Measurements from ENCODE around the gene ERI3.

The ERI3 gene

DNA sequence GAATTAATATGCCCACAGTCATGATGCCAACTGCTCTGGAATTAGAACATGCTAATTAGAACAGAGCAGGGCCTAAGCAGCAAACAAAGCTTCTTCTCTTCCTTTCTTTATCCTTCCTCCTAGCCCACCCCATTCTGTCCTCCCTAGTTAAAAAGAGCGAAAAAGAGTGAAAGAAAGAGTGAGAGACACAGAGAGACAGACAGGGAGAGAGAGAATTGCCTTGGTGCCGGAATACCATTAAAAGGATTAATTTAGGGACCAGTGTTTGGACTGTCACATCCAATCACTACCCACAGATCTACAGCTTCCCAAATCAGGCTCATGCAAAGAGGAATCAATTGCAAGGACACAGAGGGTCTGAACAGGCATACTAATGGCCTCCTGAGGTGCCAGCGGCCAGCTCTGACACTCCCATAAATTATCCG is 7.0 kb downstream of the ERI3 start:
- no peak for DNase-seq

DNA sequence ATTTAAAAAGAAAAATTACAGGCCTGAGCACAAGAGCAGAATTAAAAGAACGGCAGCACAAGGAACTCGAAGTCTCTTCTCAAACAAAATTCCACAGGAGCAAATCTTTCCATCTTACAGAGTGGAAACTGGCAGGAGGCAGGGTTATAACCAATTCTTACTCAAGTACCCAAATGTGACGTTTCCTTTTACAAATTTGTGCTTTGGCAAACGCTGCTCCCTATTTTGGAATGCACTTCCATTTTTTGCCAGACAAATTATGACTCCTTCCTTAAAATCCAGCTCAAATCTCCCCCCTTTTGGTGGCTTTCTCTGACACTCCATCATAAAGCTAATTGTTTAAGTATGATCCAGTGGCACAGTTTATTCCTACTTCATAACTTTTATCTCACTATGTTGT is 7.8 kb downstream of the ERI3 start:
- DNase-seq = no peak

DNA sequence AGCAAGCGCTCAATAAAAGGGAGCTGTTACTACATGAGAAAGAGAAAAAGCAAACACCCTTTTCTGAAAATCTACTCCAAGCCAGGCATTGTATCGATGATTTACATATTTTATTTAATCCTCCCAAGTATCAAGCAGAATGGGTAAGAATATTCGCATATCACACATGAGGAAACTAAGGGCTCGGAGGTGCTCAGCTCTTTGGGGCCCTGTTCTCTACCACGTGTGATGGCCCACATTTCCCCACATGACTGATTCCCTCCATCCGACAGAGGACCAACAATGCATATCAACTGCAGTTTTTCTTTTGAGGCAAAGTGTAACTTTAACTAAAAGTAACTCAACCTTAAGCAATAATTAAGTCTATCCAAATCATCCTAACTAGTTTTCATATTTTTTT is 8.2 kb downstream of the ERI3 start:
- DNase-seq = no peak

DNA sequence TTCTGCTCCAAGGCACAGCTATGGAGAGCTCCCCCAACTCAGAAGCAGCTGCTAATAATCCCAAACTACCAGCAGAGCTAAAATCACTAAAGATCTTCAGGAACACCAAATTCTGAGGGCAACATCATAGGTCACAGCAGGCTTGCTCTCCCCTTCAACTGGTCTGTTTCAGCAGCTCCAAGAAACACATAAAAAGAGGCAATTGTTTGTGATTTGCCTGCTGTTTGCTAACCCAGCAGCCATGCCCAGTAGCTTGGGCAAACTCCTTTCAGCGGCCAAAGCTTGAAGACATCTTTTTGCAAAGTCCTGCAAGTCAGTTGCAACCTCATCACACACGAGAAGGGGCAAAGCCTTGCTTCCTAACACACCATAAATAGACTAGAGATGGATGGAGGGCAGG is 8.9 kb downstream of the ERI3 start:
- DNase-seq = no peak

DNA sequence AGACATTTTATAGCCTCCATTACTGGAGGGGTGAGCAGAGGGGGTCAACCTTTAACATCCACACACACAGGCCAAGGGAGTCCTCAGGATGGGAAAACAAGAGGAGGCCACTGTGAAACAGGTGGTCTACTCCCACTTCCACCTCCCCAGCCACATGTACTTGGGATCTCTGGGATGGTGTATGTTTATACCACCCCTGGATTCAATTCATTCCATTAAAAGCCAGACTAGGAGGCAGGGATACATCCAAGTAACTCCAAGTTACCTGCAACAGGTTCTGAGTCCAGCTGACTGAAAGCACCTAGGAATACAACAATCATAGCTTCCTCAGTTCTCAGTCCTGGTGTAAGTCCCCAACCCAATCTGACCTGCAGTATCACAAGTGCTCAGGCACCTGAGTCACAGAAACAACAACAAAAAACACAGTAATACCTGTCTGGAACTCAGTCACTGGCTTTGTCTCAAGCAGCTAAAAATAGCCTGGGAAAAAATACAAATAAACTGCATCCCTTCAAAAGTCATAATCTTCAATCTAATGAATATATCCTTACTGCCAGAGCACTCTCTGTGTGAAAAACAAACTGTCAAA is 9.8 kb downstream of the ERI3 start:
- no peak for DNase-seq

DNA sequence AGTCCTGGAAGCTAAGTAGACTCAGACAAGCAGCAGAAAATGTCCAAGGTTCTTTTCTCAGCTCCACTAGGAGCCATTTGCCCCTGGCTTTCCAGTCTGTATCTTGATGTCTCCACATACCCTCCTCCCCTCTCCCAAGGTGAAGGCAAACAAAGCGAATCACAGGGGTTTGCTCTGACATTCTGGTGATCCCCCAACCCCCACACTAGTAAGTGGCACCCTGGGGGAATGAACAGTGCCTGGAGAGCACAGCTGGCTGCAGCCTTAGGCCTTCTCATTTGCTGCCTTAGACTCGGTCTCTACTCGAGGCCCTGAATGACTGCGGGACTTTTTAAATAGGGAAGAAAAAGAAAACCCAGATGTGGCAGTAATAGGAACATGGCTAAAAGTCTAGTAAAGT is 15.3 kb downstream of the ERI3 start:
- DNase-seq = no peak

DNA sequence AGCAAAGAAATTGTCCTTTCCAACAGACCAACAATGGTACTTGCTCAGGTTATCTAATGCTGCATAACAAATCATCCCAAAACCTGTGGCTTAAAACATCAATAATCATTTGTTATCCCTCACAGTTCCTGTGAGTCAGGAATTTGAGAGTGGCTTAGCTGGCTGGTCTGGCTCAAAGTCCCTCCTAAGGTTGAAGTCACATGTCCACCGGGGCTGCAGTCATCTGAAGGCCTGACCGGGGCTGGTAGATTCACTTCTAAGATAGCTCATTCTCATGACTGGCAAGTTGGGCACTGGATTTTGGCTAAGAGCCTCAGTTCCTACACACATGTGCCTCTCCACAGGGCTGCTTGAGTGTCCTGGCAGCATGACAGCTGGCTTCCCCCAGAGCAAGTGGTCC is 16.9 kb downstream of the ERI3 start:
- DNase-seq = no peak

DNA sequence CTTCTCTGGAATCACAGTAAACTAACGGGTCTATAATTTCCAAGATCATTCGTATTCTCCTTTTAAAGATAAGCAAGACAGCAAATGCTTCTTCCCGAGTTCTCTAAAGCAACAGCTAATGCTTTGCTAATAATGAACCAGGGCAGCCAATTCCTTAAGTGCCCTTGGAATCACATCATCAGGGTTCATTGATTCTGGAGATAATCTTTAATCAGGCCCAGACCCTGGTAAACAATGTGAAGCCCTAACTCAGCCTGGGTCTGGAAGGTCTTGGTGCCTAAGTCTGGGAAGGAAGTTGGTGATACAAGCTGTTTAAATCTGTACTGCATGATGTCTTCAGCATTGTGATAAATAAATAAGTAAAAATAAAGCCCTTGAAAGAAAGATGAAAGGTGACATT is 18.4 kb downstream of the ERI3 start:
- no peak for DNase-seq

DNA sequence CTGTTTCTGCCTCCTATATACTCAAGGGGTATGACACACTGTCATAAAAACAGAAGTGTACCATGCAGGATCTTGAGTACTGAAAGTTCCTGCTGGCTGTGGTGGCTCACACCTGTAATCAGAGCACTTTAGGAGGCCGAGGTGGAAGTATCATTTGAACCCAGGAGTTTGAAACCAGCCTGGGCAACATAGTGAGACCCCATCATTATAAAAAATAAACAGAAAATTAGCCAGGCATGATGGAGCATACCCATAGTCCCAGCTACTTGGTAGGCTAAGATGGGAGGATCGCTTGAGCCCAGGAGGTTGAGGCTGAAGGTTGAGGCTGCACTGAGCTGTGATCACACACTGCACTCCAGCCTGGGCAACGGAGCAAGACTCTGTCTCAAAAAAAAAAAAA is 20.1 kb downstream of the ERI3 start:
- DNase-seq = no peak

DNA sequence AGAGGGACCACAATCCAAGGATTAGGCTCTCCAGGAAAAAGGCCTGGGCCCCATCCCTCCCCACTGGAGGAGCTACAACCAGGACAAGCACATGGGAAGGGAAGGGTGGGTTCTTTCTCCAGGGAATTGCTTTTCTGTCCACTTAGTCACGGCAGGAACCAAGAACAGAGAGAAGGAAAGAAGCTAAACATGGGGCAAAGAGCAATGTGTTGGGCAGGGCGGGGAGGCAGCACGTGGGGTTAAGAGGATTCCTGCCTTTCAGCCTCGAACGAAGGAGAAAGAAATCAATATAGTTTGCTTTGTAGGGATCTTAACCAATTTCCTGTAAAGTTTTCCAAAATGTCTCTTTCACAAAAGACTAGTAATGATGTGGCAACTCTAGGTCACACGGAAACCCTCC is 21.7 kb downstream of the ERI3 start:
- no peak for DNase-seq

DNA sequence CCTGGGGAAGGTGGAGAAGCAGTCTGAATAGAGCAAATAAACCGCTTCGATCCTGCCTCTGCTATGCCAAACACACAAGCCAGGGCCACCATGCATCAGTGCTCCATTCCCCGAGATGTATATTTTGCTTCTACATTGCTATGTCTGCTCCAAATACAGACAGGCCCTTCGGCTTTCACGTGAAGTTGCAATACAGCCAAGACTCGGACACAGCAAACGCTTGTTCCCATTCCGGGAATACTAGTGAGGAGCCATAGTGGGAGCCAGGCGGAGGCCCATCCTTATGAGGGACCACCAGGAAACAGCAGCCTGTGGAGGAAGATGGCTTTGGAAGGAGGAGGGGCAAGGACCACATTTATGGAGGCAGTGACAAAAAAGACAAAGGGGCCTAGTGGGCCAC is 22.6 kb downstream of the ERI3 start:
- DNase-seq = no peak

DNA sequence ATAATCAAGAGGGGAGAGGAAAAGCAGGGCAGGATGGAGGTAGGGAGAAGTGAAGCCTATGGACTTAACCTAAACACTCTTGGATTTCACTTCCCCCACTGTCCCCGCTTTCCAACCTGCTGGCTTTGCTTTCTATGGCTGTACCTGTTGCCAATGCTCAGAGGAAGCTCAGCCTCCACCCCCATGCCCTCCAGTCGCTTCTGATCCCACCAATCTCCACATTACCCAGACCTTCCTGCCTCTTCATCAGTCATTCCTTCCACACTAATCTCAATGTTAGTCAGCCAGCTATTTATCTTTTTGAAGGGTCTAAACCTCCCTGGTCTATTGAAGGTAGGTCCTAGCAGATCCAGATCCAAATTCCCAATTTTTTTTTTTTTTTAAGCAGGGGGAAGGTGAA is 24.1 kb downstream of the ERI3 start:
- no peak for DNase-seq

DNA sequence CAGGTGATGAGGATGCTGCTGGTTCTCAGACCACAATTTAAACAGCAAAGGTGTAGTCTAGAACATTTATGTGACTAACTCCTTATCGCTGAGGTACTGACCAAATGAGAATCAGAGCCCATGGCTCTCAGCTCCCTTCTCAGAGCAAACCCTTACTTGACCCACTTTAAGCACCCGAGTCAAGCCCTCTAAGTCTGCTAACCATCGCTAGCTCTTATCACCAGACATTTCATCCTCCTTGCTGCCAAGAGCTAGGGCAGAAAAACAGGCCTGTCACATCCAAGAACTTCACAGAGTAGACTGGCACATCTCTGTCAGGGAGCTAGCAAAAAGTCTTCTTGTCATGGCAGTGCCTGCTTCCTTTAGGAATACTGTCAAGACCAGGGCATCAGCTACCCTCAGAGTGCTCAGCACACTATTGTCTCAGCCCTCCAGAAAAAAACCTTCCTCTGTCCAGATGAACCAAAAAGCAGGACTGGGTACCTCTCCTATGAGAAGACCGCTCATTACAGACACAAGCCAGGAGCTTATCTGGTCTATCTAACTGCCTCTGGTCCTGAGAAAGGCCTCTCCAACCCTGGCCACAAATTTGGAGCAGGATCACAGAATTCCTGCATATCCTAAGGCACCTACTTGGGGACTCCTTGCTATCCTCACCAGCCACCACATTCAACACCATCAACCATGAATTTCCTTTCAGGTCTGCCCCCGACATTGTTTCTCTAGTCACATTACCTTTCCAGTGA is 26.2 kb downstream of the ERI3 start:
- no peak for DNase-seq

DNA sequence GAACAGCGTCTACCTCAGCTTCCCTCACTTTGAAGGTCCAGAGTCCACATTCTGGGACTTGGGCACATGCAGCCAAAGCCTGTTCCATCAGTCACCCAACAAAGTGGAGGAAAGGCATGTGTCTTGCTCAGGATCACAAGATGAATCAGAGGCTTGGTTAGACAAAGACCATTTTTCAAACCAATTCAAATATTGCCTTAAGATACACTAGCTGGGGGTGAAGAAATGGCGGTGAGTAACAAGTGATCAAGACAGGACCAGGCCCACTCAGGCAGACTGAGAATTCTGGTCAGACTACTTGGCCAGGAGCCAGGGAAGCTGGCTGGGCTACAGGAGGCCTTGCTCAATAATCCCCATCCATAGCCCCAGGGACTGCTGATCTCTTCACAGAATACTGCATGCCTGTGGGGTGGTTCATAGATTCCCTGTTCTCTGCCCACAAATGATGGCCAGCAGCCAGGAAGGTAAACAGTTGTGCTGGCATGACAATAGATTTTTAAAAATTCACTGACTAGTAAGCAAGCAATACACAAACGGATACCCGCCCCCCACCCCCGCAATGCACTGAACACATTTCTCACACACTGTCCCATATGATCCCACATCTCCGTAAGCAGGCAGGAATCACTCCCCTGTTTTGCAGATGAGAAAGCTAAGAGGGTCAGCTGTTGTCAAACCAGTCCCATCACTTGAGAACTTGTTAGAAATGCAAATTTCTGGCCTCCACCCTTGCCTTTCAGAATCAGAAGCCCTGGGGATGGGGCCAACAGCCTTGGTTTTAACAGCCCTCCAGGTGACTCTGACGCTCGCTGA is 27.2 kb downstream of the ERI3 start:
- no peak for DNase-seq

DNA sequence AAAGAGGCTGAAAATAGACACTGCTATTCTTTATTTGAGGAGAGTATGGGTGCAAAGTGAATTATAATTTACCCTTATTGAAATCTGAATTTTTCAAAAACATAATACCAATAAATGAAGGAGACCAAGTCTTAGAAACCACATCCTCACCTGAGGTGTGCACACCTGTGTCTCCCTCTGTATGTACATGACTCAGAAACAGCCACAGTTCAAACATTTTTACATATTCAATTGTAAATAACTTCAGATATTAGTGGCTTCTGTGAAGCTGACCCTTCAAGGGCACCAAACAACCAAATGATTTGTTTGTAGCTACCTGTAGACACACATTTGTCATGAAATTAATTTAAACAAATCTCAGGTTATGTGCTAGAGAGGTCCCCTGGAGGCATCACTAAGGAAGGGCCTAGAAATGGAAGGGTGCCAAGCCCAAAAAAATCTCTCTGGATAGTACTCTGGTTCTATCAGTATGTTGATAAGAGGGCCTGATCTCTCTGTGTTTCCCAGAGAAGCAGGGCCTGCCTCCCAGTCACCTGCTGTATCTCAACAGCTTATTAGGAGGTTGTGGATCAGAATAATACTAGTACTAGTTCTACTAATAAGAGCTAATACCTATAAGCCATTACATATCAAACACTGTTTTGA is 28.1 kb downstream of the ERI3 start:
- no peak for DNase-seq

DNA sequence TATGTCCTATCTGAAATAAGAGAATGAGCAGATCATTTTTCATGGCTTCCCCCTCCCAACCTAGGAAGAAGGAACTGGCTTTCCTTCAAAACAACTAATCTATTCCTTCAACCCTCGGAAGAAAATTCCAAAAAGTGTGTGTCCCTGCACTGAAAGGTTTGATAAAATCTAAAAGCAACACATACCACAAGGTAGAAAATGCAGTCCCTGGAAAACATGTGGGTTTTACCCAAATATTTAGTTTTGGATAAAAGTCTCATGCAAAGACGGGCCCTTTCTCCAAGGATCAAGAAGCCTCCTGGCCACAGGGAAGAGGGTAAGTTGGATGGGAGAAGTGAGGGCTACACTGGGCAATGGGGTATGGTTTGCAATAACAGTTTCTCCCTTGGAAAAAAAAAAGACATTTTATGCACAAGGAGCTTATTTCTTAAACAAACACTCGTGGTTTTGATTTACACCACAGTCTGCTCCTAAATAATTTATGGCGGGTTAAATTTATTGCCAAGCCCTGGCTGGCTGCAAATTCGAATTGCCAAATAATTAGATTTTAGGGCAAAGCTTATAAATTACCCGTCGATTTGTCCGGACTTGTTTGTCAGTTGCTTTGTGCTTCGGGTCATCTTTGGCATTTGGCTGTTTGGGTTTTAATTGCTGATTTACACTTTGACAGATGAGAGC is 28.9 kb downstream of the ERI3 start:
- DNase-seq = no peak

DNA sequence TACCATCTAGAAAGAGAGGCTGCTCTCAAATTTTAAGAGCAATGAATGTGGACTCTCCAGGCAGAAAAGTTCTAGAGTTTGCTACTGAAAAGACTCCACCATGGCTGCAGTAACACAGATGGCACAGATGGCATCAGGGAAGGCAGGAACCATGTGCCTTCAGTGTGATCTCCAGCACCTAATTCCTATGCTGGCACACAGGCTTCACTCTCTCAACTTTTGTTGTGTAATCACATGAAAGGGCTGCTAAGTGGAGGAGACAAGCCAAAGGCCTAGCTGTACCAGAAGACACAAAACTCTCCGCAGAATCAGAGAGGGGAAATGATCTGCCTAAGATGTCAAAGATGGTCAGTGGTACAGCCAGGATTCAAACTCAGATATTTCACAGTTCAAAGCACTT is 31.1 kb downstream of the ERI3 start:
- DNase-seq = no peak

DNA sequence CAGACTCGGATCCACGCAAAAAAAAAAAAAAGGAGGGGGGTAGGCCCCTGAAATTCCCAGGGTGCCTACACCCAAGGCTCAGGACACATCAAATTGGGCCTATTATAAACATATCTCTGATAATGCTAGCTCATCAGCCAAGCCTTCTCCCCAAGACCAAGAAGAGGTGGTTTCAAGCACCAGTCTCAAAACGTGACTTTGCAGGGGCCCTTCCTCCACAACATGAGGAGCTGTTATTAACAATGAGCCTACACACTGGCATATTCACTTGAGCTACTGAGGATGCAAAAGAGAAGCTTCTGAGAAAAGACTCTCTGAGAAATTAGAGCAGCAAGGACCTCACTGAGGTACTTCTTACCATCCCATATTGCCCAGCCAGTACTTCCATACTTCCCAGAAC is 32.7 kb downstream of the ERI3 start:
- no peak for DNase-seq

DNA sequence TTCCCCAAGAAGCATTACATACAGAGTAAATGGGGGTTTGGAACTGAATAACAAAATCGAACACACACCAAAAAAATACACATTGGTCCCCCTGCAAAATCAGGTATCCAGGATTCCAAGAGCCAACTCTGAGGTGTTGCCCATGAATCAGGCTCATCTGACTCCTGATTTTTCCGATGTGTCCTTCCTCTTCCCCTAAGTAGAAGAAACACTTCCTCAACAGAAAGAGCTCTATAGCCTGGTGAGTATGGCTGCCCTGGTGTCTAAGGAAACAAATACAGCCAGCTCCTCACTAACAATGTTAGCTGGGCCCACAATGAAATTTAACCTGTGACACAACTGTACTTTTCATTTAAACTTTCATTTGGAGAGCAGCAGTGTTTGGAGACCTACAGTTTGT is 33.6 kb downstream of the ERI3 start:
- DNase-seq = no peak

DNA sequence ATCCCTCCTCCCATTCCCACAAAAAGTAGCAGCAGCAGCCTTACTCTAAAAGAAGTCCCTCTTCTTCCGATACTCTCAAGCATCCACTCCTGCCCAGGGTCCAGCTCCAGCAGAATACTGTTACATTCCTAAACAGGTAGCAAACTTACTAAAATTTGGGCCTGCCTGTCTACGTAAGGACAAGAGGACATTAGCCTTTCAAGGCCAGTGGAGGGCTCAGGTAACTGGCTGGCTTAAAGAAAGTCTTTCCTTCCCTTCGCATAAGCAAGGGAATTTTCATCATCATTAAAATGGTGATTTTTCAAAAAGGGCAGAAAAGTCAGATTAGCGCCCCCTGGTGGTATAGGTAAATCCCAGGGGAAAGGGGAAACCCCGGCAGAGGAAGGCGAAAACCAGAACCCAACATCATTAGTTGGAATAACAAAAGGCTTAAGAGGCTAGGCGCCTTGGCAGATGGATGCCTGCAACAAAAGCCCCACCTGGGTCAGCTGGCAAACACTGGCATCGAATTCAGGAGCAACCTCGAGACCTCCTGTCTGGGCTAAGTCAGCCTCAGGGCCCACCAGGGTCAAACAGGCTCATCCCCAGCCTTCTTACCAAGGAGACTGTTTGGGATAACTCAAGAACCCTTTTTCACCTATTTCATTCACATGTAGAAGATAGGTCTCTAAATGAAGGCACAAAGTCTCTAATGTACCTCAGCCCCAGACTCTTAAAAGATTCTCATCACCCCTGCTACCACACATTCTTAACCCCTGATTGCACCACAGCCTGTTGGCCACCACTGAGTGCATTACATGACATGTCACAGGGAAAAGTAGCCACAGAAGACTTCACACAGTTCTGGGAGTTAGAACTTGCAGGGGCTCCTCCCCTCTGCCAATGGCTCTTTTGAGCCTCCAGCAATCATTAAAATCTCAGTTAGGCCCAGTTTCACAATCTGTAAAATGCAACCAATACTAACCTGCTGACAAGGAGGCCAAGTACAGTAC is 36.7 kb downstream of the ERI3 start:
- DNase-seq = peak; percentile 25

DNA sequence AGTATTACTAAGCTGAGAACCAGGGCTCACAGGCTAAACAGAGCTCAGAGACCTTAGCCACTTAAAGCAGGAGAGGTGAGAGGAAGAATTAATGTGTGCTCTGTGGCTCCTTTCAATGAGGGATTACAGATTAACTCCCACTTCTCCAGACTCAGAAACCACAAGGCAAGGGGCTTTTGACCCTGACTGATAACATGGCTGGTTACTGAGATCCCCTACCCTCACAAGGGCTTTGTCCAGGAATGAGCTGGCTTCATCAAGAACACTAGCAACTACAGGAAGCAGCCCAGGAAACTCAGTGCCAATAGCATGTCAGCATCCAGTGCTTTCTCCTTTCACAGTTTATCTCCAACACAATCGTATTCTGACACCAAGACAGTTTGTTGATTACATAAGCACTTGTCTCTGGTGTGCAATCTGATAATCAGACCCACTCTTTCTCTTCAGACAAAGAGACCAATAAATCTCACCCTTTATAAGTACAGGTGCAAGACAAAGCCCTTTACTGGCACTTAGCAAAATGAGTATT is 38.8 kb downstream of the ERI3 start:
- no peak for DNase-seq

DNA sequence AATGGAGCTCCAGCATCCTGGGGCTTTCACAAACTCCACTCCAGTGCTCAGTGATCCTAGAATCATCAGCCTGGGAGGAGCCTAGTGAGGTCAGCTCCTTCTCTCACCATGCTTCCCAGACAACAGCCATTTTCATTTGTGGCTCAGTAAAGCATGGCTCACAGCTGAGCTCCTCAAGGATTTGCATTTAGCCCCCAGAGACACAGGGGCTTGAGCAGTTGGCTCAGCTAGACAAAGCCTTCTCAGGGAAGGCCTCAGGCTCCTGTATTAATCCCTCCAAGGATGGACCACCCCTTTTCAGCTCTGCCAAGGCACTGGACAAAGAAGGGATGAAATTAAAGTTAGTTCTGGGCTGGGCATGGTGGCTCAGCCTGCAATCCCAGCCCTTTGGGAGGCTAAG is 39.5 kb downstream of the ERI3 start:
- no peak for DNase-seq
